Chondrocyte (in vitro differentiated cells): ENCODE measurements around the gene MVK. TPM values are rescaled to one million over a fixed set of nuclear protein-coding genes. Genes with fewer than 3 reads are reported as not detected.

Experiments
- DNase-seq: peaks from one replicate; pipeline ENCODE4 v3.0.0; 2021; ENCODE audit warnings: mixed read lengths, low spot score
- H3K27ac Mint-ChIP-seq: one replicate; pipeline ENCODE4 v1.8.0; 2021; ENCODE audit warnings: mild to moderate bottlenecking, moderate library complexity, mixed read lengths; ENCODE audit not compliant: unreplicated experiment
- H3K27me3 Mint-ChIP-seq: 2 replicates; pipeline ENCODE4 v1.8.0; 2021; ENCODE audit warnings: low read depth, mixed read lengths
- H3K36me3 Mint-ChIP-seq: 2 replicates; pipeline ENCODE4 v1.8.0; 2021; ENCODE audit warnings: low read depth, mixed read lengths
- H3K4me1 Mint-ChIP-seq: 2 replicates; pipeline ENCODE4 v1.8.0; 2021; ENCODE audit warnings: low read depth, mild to moderate bottlenecking, mixed read lengths
- H3K4me3 Mint-ChIP-seq: one replicate; pipeline ENCODE4 v1.8.0; 2021; ENCODE audit warnings: mild to moderate bottlenecking, moderate library complexity, mixed read lengths; ENCODE audit not compliant: unreplicated experiment
- H3K9me3 Mint-ChIP-seq: 2 replicates; pipeline ENCODE4 v1.8.0; 2021; ENCODE audit warnings: low read depth, mixed read lengths
- total RNA-seq: library from RNA; stranded (reverse); gene quantifications from 3 replicates; pipeline ENCODE4 v1.2.1, GENCODE V29; 2021
- TF ChIP-seq, protein P1 (sequence below): fragments of 200-600 bp; sonication (generic); IDR thresholded peaks from 2 replicates; pipeline ENCODE4 v1.5.0; 2021; ENCODE audit warnings: antibody characterized with exemption, mild to moderate bottlenecking, moderate library complexity

MVK gene
- total RNA-seq, 1 donor from 2014 or later, result 14.1 TPM

DNA sequence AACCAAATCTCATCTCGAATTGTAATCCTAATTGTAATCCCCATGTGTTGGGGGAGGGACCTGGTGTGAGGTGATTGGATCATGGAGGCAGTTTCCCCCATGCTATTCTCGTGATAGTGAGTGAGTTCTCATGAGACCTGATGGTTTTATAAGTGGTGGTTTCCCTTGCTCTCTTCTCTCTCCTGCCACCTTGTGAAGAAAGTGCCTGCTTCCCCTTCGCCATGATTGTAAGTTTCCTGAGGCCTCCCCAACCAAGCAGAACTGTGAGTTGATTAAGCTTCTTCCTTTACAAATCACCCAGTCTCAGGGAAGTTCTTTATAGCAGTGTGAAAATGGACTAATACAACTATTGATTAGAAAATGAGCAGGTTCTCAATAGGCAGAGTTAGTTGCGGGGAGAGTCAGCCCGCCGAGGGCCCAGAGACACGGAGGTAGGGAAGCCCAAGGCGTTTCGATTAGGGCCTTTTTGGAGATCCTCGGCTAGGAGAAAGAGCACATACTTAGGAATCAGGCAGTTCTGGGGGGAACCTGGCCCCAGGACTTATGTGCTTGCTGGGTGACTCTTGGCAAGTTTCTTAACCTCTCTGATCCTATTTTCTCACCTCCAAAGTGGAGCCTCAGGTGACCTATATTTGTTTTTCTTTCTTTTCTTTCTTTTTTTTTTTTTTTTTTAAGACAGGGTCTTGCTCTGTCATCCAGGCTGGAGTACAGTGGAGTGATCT lies 65.7 kb downstream of the MVK start:
- Mint-ChIP-seq H3K27me3 (peaks cover 4% of the 10 kb centered on the region), H3K9me3 (no peaks in the 10 kb centered on the region), H3K36me3 (no peaks in the 10 kb centered on the region), H3K4me1 (no peaks in the 10 kb centered on the region), H3K4me3 (no peak overlapping the region), H3K27ac (no peak overlapping the region)
- TF ChIP-seq, protein P1, sequence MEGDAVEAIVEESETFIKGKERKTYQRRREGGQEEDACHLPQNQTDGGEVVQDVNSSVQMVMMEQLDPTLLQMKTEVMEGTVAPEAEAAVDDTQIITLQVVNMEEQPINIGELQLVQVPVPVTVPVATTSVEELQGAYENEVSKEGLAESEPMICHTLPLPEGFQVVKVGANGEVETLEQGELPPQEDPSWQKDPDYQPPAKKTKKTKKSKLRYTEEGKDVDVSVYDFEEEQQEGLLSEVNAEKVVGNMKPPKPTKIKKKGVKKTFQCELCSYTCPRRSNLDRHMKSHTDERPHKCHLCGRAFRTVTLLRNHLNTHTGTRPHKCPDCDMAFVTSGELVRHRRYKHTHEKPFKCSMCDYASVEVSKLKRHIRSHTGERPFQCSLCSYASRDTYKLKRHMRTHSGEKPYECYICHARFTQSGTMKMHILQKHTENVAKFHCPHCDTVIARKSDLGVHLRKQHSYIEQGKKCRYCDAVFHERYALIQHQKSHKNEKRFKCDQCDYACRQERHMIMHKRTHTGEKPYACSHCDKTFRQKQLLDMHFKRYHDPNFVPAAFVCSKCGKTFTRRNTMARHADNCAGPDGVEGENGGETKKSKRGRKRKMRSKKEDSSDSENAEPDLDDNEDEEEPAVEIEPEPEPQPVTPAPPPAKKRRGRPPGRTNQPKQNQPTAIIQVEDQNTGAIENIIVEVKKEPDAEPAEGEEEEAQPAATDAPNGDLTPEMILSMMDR, result no peak
- DNase-seq, result no peak

DNA sequence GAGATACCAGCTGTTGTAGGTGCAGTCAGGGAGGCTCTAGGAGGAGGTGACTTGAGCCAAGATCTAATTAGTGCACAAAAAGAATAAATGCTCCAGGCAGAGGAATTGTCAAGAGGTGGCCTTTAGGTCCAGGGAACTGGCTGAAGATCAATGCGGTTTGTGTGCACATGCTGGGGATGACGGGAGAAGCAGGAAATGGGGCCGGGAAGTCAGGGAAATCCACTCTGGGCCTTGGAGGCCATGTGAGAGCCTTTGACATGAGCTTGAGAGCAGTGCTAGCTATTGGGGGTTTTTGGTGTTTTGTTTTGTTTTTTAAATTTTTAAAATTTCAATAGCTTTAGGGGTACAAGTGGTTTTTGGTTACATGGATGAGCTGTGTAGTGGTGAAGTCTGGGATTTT lies 67.4 kb downstream of the MVK start:
- no peak overlapping the region for H3K27ac Mint-ChIP-seq
- peaks cover 12% of the 10 kb centered on the region for H3K27me3 Mint-ChIP-seq
- H3K9me3 Mint-ChIP-seq, result no peaks in the 10 kb centered on the region
- H3K36me3 Mint-ChIP-seq, result no peaks in the 10 kb centered on the region
- no peak overlapping the region for H3K4me3 Mint-ChIP-seq
- TF ChIP-seq, protein P1, result no peak
- DNase-seq, result no peak
- H3K4me1 Mint-ChIP-seq, result no peaks in the 10 kb centered on the region

DNA sequence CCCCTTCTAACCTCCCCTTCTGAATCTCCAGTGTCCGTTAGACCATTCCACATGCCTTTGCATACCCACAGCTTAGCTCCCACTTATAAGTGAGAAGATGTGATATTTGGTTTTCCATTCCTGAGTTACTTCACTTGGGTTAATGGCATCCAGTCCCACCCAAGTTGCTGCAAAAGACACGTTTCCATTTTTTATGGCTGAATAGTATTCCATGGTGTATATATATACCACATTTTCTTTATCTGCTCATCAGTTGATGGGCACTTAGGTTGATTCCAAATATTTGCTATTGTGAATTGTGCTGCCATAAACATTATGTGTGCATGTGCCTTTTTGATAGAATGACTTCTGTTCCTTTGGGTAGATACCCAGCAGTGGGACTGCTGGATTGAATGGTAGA lies 67.8 kb downstream of the MVK start:
- no peak for DNase-seq
- Mint-ChIP-seq H3K9me3 (no peaks in the 10 kb centered on the region), H3K4me3 (no peak overlapping the region), H3K27me3 (peaks cover 17% of the 10 kb centered on the region), H3K4me1 (no peaks in the 10 kb centered on the region), H3K36me3 (no peaks in the 10 kb centered on the region), H3K27ac (no peak overlapping the region)
- TF ChIP-seq, protein P1, result no peak

DNA sequence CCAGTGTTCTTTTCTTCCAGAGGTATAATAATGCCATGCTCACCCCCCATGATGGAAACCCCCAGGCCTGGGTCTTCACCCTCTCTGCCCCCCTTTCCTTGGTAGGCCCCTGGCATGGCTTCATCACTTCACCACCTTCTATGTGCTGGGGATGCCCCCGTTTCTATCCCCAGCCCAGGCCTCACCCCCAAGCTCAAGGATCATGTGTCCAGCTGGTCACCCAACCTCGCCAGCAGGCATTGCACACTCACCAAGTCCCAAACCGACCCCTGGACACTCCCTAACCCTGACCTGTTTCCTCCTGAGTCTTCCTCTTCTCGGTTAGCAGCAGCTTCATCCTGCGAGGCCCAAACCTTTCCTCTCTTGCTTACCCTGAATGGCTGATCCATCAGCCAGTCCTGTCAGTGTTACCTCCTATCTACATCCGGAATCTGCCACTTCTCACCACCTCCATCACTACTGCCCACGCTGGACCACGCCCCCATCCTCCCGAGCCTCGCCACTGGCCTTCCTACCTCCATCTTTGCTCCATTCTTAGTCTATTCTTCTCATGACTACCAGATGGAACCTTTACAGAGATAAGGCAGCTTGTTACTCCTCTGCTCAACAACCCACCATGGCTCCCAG lies 69.0 kb downstream of the MVK start:
- H3K27me3 Mint-ChIP-seq, result peaks cover 27% of the 10 kb centered on the region

DNA sequence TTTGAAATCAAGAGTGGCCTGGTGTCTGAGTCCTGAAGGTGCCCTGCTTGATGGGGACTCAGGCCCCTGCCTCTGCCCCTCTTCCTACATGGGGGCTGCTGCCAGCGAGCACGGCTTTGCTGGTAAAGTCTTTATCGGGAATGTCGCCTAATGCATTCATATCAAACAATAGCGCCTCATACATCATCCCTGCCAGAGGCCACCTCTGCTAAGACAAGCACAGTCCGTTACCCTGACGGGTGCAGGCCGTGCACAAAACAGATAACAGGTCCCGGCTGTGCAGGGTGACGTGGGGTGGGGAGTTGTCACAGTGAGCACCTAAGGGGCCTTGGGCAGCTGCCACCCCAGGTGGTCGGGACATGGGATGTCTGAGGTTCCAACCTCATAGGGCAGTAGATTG lies 71.6 kb downstream of the MVK start:
- no peak overlapping the region for H3K4me3 Mint-ChIP-seq

More for the DNA sequence above, 69.0 kb downstream of the MVK start:
- DNase-seq, result no peak
- H3K4me3 Mint-ChIP-seq, result no peak overlapping the region
- no peaks in the 10 kb centered on the region for H3K4me1 Mint-ChIP-seq
- H3K9me3 Mint-ChIP-seq, result no peaks in the 10 kb centered on the region
- H3K36me3 Mint-ChIP-seq, result no peaks in the 10 kb centered on the region
- TF ChIP-seq, protein P1, result no peak
- no peak overlapping the region for H3K27ac Mint-ChIP-seq

More for the DNA sequence above, 71.6 kb downstream of the MVK start:
- Mint-ChIP-seq H3K27ac (no peak overlapping the region), H3K27me3 (peaks cover 31% of the 10 kb centered on the region), H3K36me3 (no peaks in the 10 kb centered on the region), H3K4me1 (no peaks in the 10 kb centered on the region), H3K9me3 (no peaks in the 10 kb centered on the region)
- TF ChIP-seq, protein P1, result no peak
- DNase-seq, result no peak
